Stimulated activated CD4-positive, alpha-beta T cell treated with anti-CD3 and anti-CD28 coated beads, TNF-alpha, amount 100 ng/mL, for 48 hours (primary cell): ENCODE measurements around the gene NRG2.

ENCODE experiments used
- DNase-seq, 3 donors: peaks; one replicate each; pipeline ENCODE4 v3.0.0-alpha.2; 2020; ENCODE audit warnings: low read depth in 3 of 3

The NRG2 gene

DNA sequence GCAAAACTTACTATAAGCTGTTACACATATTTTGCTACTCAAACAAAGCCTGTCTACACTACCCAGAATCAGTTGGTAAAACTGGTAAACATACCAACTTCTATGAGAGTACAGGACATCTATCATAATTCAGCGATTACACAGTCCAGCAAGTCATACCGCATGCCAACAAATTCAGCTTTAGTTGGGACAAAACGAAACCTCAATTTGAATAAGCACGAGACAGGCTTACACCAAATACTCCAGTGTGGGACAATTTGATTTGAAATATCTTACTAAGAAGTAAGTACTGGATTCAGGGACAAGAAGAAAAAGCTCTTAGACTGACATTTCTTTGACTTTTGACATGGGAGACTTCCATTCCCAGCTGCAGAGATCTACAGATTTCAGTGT lies 2.0 kb downstream of the NRG2 start:
- no peak for DNase-seq

DNA sequence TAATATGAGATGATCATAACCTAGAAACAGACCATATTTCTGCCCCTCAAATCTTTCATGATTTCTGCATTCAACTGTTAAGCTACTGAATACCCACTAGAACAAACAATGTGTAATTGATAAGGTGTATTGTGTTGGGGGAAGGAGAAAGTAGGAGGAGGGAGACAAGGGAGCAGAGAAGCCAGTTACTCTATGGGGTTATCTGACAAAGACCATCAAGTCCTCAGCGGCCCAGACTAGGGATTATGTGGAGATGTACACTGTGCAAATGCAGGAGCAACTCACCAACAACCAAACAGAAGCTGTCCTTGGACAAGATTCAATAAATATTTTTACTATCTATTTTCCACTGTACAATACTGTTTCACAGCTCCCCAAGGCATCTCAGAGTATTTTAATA lies 2.7 kb downstream of the NRG2 start:
- DNase-seq: no peak

DNA sequence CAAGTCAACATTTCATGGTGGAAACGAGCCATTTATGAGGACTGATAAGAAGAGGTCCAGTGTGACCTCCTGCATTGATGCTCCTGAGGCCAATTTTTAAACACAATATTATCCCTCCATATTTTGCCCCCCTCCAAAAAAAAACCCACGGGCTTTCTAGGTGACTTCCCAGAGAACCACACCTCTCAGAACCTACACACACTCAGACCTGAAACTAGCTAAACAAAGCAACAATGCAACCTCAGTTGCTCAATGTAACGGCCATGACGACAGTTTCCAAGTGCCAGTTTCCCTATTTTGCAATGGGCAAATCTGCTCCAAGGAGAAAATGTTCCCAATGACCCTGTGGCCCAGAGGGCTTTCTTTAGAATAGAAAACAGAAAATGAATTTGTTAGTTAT lies 3.5 kb downstream of the NRG2 start:
- DNase-seq: no peak

DNA sequence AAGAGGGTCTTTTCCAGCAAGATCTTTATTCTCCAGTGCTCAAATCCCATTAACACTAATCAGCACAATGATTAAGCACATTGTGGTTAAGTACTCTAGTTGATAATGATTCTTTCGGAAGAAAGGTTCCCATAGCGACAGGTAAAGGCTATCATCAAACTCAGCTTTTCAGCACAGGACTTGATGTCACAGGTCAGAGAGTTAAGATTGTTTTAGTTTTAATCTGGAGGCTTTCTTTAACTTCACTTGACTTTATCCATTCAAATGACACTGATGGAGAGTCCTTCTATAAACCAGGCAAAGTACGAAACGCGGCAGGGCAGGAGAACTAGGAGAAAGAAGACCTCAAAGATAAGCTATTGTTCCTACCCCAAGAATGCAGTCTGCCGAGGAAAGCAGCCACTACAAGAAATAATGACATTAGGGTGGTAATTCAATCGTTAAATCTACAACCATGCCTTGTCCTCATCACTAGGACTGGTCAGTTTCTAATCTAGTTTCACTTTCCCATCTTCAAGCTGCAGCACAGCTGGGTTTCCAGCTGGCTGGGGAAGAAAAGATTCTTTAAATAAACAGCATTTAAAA lies 4.6 kb downstream of the NRG2 start:
- no peak for DNase-seq

DNA sequence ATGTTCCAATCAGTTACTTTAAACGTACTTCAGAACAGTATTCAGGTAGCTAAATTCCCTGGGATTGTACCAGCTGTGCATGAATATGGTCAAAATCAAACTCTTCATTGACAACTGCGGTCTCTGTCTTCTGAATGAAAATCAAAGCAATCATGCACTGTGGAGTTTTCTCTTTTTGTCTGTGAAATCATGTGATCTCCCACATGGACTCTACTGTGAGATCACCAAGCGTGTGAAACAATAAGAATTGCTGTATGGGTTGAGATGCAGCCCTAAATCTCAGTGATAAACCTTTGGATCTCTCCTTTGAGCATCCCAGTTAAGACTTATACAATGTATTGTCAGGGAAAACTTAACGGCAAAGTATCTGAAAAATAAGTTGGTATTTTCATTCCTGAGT lies 6.1 kb downstream of the NRG2 start:
- no peak for DNase-seq

DNA sequence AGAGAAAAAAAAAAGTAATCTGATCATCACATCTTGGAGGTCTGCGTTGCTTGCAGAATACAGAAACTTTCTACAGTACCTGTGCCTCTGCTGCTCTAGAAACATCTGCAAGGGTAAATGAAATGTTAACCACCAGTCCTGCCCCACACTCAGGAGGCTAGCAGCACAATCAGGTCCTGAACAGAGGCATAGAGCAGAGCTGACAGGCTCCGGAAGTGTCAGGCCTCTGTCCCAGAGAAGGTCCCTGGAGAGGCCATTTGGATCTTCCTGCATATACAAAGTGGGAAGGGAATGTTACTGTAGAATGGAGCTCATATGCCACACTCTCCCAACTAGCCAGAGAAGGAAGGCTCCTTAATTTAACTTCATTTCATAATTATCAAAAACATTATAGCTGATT lies 7.2 kb downstream of the NRG2 start:
- DNase-seq: no peak

DNA sequence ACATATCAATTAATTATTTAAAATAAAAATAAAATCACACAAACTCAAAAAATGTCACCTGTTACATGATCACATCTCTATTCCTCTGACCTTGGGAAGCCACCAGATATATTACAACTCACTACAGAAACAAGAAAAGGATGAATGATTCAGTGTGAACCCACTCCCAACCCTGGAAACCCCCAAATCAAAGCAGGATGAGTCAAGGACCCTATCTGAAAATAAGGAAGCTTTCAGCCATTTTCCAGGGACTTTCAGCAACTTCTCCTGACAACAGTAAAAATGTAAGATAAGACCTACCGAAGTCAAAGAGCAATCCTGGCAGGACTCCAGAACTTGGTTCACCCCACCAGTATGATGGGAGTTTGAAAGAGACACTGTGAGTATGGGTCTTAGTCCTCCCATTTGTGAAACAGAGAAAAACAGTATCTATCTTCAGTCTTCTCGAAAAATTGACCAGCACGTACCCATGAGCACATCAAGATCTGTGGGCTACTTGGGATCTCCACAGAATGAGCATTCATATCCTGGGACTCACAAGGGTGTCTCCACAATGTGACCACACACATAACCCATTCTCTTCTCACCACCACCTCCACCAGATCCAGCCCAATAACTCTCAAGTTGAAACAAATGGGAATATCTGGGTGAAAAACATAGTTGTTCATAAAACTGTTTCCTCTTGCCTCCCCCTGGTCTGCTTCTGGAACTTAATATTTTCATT lies 9.9 kb downstream of the NRG2 start:
- no peak for DNase-seq

DNA sequence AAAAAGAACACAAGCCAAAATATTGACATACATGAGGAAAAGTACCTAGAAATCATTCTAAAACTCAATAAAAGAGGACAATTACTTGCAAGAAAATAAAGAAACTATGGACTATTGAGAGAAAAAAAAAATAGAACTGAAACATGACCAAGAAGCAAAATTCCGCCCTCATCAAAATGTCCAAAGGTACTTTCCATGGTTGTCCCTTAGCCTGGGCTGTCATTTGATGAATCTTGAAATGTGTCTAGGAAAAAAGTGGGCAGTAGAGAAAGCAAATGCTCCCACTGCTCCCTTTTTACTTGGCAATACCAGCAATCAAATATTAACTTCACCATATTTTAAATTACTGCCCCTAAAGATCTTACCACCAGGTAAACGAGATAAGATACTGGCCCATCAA lies 10.8 kb downstream of the NRG2 start:
- no peak for DNase-seq

DNA sequence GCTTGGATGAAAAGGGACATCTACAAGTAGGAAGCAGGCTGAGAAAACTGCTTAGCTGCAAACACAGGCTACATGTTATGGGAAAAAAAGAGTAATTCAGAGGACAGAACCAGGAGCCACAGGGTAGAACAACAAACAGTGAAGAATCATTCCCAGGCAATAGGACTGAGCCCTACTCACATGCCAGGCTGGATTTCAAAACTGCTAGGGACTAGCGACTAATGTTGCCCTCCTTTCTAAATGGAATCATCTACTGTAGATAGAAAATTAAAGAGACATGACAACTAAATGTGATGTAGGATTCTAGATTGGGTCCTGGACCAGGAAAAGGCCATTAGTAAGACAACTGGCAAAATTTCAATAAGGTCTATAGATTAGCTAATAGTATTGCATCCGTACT lies 15.3 kb downstream of the NRG2 start:
- DNase-seq: no peak

DNA sequence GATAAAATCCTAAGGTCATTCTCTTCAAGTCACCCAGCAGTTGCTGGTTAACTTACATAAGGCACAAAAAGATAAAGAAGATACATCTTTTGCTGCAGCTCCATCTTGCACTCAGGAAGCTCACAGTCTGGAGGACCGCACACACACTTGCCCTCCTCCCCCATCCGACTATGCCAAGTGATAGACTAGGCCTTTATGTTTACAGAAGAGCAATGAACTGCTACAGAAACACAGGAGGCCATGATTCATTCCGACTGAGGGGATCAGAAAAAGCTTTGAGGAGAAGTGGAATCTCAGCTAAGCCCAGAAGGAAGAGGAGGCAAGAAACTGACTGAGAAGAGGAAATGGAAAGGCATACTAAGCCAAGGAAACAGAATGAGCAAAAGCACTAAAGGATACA lies 17.4 kb downstream of the NRG2 start:
- no peak for DNase-seq

DNA sequence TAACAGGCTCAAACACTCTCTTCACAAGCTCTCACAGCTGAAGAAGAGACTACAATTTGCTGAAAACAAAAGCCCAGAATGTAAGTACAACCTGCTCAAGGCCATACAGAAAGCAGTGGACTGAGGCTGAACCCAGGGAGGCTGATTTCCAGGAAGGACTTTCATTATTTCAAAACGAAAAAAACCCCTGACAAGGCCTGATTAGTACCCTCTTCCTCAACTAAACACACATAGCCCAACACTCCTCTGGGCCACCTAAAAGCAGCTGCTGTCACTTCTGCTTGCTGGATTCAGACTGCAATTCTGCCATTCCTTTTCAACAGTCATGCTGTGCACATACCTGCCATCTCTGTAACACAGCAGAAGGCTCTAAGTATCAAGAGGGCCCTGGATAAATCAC lies 18.2 kb downstream of the NRG2 start:
- DNase-seq: no peak

DNA sequence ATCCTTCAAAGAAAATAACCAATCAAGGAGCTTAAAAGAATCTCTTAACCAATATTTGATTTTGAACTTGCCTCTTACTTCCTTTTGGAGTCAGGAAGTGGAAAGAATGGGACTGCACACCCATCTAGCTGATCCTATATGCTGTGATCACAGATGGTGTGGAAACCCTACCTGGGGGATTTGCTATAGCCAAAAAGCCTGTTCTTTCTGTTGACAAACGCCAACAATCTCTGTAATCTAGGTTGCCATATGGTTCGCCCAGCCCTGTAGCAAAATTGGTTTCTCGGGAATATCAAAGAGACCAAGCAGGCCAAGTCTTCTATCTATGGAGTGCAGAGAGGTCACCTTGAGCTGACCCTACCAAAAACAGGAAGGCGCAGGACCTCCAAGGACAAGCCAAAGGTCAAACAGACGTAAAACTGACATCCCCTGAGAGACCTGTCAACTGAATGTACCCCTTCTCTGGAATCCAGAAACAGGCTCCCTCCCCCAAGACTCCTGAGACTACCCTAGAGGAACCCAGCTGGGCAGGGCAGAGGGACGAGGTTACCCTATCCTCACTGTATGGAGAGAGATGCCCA lies 19.4 kb downstream of the NRG2 start:
- no peak for DNase-seq

DNA sequence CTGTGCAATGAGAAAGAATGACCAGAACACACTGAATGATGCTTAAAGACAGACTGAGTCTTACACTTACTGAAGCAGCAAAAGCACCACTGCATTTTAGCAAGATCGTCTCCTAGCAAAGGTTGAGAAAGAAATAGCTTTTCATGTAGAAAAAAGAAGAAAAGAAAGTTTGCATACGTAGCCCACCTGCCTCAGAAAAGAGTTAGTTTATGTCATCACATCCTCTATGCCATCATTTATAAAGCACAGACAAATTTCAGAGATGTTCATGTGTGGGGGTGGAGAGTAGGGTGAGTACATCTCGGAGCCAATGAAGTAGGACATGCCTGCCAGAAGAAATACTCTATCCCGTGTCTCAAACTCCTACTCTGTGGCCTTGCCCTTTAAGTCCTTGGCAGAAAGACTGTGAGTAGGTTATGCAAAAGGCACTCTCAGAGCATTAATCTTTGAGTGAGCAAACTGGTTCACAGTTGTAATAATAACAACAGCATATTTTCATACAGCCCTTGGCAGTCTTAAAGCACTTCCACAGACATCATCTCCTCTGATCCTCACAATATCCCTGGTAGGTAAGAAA lies 22.4 kb downstream of the NRG2 start:
- no peak for DNase-seq

DNA sequence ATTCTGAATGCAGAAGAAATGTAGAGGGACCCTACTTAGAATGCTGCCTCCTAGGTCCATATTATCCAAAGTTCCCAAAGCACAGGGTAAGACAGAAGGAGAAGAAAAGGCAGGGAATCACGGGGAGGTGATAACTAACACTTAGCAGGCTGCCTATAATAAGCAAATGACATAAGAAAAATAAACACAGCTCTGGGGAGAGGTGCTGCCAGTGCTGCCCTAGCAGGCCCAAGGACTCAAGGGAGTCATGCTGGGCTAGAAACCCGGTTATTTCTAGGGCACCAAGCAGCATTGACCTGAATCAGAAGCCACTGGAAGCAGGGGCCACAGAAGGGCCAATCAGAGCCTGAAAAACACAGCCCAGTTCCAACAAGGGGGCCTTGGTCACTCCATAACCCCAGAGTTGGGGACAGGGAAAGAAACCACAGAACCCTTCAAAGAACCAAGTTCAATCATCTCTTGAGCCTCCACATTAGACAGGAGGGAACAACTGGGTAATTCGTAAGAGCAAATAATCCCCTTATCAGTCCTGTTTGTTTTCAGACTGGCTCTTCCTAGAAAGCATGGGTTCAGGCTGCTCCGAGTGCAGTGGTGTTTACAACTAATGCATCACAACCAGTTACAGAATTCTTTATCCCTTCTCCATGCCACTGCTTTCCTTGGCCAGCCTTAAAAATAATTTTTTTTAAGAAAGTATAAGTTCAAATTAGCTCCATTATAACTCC lies 24.0 kb downstream of the NRG2 start:
- DNase-seq: no peak

DNA sequence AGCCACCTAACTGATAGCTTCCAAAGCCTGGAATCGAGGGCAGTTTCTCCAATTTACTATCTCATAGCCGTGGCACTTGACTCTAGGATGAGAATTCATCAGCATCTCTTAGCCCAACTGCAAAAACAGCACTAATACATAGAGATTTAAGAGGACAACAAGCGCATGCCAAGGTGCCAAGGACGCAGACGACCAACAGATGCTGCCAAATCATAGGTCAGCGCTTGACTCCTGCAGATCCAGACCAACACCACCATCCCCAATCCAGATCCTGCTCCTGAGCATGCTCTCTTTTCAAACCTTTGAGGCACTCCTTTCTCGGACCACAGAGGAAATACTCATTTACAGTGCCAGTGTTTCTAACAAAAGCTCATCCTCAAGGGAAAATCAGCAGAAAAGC lies 24.6 kb downstream of the NRG2 start:
- no peak for DNase-seq

DNA sequence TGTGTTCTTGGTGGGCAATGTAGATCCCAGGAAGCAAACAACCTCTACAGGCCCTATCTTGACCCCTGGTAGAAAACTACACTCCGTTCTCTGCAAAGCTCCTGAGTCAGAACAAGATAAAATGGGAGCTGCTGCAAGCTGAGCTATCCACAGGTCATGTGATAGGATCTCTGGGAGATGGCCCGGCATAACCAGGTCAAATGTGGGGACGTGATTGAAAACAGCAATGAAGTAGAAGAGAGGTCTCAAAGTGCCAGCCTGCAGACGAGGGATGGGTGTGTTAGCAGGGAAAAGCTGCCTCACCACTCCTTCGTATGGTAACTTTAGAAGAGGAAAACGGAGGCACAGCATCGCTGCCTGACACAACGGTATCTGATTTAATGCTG lies 25.0 kb downstream of the NRG2 start:
- DNase-seq: no peak

DNA sequence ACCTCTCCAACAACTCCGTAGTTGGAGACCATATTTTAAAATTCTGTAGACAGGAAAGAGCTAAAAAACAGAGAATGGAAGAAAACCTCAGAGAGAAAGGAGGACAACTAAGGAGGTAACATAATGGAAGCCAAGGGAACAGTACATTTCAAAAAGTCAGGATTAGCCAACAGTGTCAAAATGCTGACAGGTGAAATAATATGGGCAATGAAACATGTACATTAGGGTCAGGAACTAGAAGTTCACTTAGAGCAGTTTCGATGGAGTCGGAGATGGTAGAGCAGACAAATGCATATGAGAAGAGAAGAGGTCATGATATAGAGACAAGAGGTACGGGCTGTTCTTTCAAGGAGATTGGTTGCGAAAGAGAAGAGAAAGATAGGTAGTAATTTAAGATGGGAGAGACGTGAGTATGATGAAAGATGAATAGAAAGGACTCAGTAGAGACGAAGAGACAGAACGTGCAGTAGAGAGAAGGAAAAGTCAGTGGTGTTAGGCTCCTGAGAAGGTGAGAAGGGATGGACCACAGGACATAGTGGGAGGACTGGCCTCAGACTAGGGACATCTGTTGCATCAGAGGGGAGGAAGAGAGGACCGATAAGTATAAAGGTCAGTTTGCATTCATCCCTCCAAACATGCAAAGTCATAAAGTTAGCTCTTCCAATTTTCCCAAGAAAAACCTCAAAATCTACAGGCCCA lies 25.6 kb downstream of the NRG2 start:
- DNase-seq: no peak

DNA sequence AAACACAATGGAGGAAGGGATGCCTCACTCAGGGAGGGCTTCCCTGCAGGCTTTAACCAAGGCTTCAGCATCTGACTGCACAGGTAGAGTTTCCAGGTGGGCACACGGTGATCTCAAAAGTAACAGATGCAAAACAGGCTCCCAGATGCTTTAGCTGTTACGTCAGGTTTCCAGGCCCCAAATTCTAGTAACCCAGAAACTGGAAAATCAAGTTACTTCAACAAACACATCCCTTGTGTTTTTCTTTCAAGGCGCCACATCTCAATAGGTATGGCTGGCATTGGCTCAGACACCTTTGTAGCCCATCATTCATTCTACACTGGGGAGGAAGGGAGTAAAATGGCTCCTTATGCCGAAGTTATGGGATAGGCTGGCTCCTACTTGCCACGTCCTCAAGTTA lies 27.4 kb downstream of the NRG2 start:
- DNase-seq: no peak

DNA sequence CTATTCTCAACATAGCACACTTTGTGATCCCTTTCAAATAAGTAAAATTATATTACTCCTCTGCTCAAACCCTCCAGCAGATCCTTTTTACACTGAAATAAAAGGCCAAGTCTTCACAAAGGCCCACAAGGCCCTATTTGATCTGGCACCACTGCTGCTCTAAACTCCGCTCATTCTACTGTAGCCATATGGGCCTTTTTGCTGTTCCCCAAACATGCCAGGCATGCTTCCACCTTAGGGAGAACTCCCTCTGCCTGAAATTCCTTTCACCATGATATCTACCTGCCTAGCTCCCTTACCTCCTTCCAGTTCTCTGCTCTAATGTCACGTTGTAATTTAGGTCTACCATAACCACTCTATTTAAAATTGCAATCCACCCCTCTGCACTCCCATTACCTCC lies 28.3 kb downstream of the NRG2 start:
- no peak for DNase-seq

DNA sequence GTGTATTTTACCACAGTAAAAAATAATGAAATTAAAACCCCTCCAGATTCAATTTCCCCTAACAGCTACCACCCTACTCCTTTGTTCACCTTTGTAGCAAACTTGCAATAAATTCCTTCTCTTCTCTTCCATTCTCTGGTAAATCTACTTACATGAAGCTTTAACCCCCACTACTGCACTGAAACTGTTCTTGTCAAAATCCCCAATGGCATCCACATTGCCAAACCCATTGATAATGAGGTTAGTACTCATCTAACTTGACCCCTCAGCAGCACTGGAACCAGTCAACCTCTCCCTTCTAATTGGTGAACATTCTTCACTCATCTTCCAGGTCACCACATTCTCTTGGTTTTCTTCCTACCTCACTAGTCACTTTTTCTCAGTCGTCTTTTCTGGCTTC lies 29.6 kb downstream of the NRG2 start:
- DNase-seq: no peak

DNA sequence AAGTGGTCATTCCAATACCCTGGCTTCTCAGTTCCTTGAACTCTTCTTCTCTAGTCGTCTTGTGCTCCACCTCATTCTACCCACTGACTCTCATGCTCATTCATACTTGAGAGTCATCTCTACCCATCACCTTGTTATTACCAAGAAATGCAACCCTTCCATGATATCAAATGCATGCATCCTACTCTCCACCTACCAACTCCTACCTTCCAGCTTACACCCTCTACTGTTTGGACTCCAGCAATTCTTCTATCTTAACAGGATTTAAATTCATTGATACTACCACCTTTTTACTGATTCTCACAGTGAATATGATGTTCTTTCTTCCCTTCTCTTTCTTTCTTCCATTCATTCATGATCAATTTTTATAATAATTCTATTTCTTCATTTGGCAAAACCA lies 30.7 kb downstream of the NRG2 start:
- no peak for DNase-seq

DNA sequence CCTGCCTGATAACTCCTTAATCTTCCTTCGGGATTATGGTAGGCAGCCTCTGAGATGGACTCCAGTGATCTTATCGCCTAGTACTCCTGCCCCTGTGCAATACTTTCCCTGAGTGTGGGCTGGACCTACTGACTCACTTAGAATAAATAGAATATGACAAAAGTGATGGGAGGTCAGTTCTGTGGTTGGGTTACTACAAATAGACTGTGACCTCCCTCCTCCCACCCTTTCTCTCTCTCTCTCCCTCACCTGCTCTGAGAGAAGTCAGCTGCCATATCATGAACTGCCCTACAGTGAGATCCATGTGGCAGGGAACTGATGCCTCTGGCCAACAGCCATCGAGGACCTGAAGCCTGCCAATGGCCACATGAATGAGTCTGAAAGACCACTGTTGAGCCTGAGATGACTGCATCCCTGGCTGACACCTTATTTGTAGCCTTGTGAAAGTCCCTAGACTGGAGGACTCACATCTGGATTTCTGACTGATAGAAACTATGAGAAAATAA lies 31.7 kb downstream of the NRG2 start:
- no peak for DNase-seq
